GM18867 (cell line): ENCODE results near the gene CPM.

ENCODE experiments used
- ATAC-seq: cut with Tn5 transposase; IDR thresholded peaks from one replicate; pipeline ENCODE4 v1.9.1; 2021; ENCODE audit warnings: mild to moderate bottlenecking, moderate library complexity; ENCODE audit not compliant: unreplicated experiment

Gene CPM

DNA sequence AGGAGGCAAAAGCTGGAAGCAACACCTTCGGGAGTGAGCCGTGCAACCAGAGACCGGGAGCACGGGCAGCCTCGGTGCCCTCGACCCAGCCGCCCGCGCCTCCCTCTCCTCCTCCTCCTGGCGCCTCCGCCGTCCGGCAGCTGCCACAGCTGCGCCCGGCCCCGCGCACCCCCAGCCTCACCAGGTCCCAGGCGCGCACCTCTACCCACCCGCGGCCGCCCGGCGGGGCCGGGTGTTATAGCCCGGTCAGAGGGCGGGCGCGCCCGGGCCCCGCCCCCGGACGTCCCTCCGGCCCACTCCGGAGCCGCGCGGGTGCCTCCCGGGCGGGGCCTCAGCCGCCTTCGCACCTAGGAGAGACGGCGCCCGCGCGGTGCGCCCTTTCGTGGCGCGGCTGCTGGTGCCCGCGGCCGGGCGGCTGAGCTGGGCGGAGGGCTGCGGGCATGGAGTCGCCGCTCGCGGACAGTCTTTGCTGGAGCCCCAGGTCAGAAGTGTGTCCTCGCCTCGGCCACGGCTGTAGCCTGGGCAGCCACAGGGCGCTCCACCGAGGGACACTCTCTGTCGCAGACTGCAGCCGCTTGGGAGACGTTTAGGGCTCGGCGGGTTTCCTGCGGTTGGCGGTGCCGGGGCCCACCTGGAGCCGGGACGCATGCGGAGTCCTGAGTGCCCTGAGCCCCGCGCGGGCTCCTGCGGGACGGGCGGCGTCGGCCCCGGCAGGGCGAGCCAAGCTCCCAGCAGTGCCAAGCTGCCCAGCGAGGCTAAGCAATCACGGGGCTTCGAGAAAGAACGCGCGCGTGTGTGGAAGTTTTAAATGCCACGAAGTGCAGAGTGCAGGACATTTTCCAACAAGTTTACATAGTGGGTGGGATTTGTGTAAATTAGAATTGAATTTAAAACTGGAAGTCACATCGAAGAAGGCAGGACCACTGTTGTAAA is at the start of gene CPM:
CPM (minus strand) TSS at position 211 of the 933 bp plus-strand sequence. CDS start 334 bp downstream, outside the sequence.
- peak; percentile 94 for ATAC-seq

DNA sequence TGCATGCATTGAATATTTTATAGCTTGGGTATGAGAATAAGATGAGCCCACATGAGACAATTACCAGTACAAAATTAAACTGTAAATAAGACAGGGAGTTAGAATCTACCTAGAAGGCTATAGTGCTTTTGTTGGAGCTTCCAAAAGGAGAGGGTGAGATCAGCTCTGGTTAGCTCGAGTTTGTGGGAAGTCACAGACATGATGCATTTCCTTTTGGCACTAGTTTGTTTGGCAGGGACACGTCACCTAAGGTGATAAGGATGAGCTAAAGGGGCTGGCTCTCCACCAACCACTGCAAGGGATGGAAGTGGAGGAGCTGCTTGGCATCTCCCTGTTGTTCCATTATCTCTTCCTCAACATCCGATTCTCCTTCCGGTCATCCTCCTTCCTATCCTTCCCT is 48.5 kb upstream of the CPM start:
- ATAC-seq = no peak

- ATAC-seq = no peak
Measured at GRCh38 chr12:68980476-68981212, 47.7 kb upstream of the CPM start.

DNA sequence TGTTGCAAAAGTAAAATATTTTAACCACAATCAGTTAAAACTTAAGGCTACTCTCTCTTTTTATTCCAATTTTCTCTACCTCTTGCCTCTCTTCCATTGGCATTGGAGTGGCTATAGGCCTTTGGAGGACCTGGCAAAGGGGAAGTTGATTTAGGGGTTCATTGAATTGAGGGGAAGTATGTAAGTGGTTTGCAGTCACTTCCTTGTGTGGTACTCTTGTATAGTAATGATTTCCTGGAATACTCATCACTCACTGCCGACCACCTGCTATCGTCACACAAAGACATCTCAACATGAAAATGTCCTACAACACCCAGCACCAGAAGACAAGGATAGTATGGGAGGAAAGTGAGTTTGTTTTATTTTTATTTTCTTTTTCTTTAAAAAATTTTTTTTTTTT is 45.7 kb upstream of the CPM start:
- ATAC-seq = no peak

DNA sequence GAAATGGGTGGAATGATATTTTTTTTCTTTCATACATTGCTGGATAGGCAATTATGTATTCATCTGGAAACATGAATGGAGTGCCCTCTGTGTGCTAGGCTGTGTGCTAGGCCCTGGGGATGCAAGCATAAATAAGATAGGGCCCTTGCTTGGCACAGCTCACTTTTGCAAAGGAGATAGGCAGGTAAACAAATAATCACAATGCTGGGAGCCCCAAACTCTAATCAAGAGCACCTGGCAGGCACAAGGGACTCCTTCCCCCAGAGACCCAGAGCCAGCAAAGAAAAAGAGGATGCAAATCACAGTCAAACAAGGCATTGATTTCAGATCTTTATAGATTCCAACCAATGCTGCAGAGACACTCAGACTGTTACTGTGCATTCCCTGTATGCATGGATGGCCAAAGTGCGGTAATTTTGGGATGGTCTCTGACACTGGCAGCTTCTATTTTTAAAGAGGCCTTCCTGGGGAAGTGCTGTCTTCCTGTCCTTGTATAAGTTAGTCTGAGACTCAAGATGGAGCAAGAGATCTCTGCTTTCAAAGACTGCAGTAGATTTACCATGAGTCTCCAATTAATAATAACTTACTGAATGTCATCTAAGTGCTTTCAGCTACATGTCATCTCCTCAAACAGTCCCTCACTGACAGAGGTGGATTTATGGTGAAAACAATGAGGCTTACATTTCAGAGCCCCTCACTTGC is 45.1 kb upstream of the CPM start:
- no peak for ATAC-seq

GRCh38 chr12:68977335-68977734 is 44.4 kb upstream of the CPM start:
- ATAC-seq = no peak

DNA sequence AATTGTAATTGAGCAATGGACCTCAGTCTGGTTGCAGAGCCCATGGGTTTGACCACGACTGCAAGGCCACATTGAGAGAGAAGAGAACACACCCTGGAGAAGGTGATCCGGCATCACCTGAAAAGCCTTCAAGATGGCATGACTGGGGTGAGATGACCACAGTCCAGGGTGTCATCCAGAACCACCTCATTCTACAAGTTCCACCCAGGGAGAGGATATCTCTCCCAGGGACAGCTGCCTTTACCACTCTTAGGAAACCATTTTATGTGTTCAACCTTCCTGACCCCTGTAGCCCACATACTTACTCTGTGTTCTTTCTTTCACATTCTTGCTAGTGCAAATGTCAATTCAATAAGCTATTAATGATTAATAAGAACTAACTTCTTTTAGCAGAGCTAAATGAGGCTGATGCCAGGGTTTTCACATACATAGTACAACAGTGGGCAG is 43.4 kb upstream of the CPM start:
- ATAC-seq = no peak

- no peak for ATAC-seq
Measured at GRCh38 chr12:68975811-68976210, 42.8 kb upstream of the CPM start.

- ATAC-seq = no peak
Measured at GRCh38 chr12:68972595-68972994, 39.6 kb upstream of the CPM start.

GRCh38 chr12:68971404-68971803 is 38.4 kb upstream of the CPM start:
- no peak for ATAC-seq

DNA sequence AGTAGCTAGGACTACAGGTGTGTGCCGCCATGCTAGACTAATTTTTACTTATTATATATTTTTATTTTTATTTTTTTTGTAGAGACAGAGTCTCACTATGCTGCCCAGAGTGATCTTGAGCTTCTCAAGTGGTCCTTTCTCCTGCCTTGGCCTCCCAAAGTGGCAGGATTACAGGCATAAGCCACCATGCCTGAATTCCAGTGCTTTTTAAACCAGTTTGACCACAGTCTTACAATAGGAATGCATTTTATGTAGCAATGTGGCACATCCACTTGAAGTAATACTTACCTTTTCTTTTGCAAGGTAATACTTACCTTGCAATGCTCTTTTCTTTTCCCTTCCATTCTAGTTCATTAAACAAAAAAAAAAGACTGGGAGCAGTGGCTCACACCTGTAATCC is 38.0 kb upstream of the CPM start:
- ATAC-seq = no peak

DNA sequence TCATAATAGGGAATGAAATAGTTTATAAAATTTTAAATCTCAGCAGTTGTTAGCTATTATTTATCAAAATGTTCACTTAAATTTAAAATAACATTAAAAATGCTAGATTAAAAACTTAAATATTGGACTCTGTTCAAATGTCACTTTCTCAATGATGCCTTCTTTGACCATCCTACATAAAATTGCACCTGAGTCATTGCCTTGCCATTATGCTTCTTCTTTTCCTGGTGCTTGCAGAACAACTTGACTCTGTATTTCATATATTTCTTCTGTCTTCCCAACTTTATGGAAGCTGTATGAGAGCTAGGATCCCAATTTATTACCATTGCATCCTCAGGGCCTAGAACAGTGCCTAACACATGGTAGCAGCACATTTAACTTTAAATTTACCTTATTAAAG is 37.3 kb upstream of the CPM start:
- no peak for ATAC-seq

GRCh38 chr12:68967046-68967445 is 34.1 kb upstream of the CPM start:
- no peak for ATAC-seq

GRCh38 chr12:68963856-68964745 is 31.1 kb upstream of the CPM start:
- ATAC-seq = no peak

DNA sequence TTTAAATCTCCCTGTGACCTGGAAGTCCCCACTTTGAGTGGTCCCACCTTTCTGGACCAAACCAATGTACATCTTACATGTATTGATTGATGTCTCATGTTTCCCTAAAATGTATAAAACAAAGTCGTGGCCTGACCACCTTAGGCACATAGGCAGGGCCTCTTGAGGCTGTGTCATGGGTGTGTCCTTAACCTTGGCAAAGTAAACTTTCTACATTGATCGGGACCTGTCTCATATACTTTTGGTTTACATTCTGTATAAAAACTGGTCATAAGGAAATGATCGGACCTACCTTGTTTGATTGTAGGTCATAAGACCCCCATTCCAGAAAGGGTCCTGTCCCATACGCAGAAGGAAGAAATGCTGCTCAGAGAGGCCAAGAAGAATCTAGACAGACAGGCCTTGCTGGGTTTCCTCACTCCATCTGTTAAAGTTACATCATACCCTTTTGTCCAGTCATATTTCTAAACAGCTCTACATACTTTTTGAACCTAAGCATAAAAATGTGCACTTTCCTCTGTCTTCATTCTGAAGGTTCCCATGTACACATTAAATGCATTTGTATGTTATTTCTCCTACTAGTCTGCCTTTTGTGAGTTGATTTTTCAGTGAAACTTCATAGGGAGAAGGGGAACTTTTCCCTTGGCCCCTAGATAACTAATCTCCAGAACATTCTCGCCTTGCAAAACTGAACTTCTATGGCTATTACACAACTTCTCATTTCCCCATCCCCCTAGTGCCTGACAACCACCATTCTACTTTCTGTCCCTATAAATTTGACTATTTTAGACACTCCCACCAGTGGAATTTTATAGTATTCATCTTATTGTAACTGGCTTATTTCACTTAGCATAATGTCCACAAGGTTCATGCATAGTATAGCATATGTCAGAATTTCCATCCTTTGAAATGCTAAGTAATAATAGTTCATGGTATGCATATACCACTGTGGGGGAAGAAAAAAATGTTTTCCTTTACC is 30.2 kb upstream of the CPM start:
- ATAC-seq = no peak

- no peak for ATAC-seq
Measured at GRCh38 chr12:68959891-68960464, 27.0 kb upstream of the CPM start.

DNA sequence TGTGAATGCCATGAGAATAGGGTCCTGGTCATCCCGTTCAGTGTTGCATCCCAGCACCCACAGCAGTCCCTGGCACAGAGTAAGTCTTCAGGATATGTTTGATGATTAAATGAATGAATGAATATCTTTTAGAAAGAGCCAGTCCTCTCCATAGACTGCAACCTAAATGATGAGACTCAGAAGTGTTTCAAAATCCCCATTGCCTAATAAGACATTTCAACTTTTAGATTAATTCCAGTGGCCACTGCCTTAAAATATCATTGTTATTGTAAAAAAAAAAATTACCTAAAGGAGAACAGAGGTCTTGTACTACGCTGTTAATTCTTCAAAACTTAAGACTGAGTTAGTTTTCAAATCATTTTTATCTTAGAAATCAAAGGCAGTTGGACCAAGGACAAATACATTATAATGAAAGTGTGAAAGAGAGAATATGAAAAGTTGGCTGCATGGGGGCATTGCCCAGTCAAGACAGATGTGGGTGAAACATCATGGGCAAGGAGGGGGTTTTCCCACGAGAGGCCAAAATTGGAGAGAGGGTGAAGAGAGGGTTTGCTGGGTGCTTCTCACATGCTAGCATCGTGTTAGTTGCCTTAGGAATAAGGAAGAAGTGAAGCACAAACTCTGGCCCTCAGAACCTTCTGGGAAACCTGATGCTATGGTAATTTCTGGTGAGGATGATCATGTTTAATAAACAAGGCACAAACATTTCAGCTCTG is 26.3 kb upstream of the CPM start:
- ATAC-seq = no peak

DNA sequence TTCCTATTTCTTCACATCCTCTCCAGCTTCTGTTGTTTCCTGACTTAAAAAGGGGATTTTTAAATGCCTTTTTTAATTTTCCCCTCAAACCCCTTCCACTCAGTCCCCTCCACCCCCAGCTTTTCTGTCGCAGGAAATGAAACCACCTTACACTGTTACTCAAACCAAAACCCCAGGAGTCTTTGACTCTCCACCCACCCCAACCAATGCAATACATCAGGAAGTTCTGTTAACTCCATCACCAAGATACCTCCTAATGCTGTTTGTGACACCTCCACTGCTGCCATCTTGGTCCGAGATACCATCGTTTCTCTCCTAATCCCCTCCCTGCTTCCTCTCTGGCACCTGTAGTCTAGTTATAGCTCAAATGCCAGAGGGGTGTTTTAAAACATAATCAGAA is 25.4 kb upstream of the CPM start:
- ATAC-seq = no peak
